ENCODE results near the gene GSK3B. TPM values are rescaled to one million over a fixed set of nuclear protein-coding genes. Genes with fewer than 3 reads are reported as not detected.

The GSK3B gene
- total RNA-seq, 1 donor: 94.1 TPM

- no peak overlapping the region for H3K4me3 ChIP-seq (ENCODE audit: low read depth, low read length)
- DNase-seq (ENCODE audit: low read depth): no peak
- TF ChIP-seq CTCF (IDR thresholded peaks at IDR 0.05; ENCODE audit: insufficient read depth, low read depth, low read length): no peak
These were observed 160.0 kb downstream of the GSK3B start for GRCh38 chr3:119934249-119934648.

- no peak for DNase-seq (ENCODE audit: low read depth)
- no peak overlapping the region for H3K4me3 ChIP-seq (ENCODE audit: low read depth, low read length)
- TF ChIP-seq CTCF (IDR thresholded peaks at IDR 0.05; ENCODE audit: insufficient read depth, low read depth, low read length): no peak
These were observed 161.0 kb downstream of the GSK3B start for GRCh38 chr3:119933207-119933606.

GRCh38 chr3:119930286-119930685, 164.0 kb downstream of the GSK3B start:
- no peak overlapping the region for H3K4me3 ChIP-seq (ENCODE audit: low read depth, low read length)
- TF ChIP-seq CTCF (IDR thresholded peaks at IDR 0.05; ENCODE audit: insufficient read depth, low read depth, low read length): no peak
- DNase-seq (ENCODE audit: low read depth): no peak

- no peak overlapping the region for H3K4me3 ChIP-seq (ENCODE audit: low read depth, low read length)
- TF ChIP-seq CTCF (IDR thresholded peaks at IDR 0.05; ENCODE audit: insufficient read depth, low read depth, low read length): no peak
- no peak for DNase-seq (ENCODE audit: low read depth)
These were observed 167.1 kb downstream of the GSK3B start for GRCh38 chr3:119927190-119927589.

GRCh38 chr3:119924111-119925094, 169.8 kb downstream of the GSK3B start:
- H3K4me3 ChIP-seq (ENCODE audit: low read depth, low read length): no peak overlapping the region
- TF ChIP-seq CTCF (IDR thresholded peaks at IDR 0.05; ENCODE audit: insufficient read depth, low read depth, low read length): no peak
- DNase-seq (ENCODE audit: low read depth): no peak

- no peak for TF ChIP-seq CTCF (IDR thresholded peaks at IDR 0.05; ENCODE audit: insufficient read depth, low read depth, low read length)
- no peak for DNase-seq (ENCODE audit: low read depth)
- H3K4me3 ChIP-seq (ENCODE audit: low read depth, low read length): no peak overlapping the region
These were observed 175.0 kb downstream of the GSK3B start for GRCh38 chr3:119918992-119919933.

Data from fibroblast of villous mesenchyme (primary cell).